ENCODE data around the gene CMTM4. TPM values are rescaled to one million over a fixed set of nuclear protein-coding genes. Genes with fewer than 3 reads are reported as not detected.

CMTM4 gene
- polyA plus RNA-seq, 4 donors, result 21.1 to 54.3 (median 43.0) TPM

DNA sequence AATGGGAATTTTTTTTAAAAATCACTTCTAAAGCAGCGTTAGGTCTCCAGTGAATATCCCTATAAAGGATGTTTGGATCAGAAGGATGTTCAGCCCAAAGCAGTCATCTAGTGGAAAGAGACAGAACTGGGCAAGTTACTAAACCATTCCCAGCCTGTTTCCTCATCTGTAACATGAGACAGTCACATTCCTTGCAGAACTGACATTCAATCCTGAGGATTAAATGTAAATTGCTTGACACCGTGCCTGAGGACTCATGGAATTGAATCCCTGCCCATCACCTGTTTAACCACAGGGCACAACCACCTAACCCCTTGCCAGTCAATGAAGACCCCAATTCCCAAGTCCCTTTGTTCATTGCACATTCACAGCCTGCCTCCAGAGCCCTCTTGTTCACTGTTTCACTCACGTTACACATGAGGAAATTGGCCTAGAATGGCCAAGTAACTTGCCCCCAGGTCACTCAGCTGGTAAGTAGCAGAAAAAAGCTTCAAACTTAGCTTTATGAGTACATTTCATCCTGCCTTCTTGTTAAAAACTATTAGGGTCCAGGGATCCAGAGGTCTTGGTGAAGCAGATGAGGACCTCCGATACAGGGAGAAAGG, 115.8 kb downstream of the CMTM4 start:
- no peak overlapping the region for H3K4me3 ChIP-seq (ENCODE audit: low read depth in 1 of 3, low read length in 3 of 3)
- 87 to 98% (median 90%) methylated on average over 4 of the region's 4 CpGs for WGBS, 3 donors

GRCh38 chr16:66578651-66579531, 117.7 kb downstream of the CMTM4 start, which contains the start of gene CMTM2:
TSS of gene CMTM2 (plus strand) at chr16:66579463. CDS start at chr16:66579608, 145 bp downstream.
- peaks cover 0 to 20% (median 2%) of the 10 kb centered on the region in 3 donors for H3K27me3 ChIP-seq (ENCODE audit: control insufficient read depth in 3 of 3, insufficient read depth in 3 of 3, low read length in 3 of 3)
- DNase-seq (peak in 1 of 2 donors; percentile 45), FAIRE-seq (no peak)
- WGBS, 3 donors, result 13 to 17% (median 14%) methylated on average over 75 to 77 of the region's 77 CpGs
- no peaks in the 10 kb centered on the region for H3K36me3 ChIP-seq (ENCODE audit: control insufficient read depth in 3 of 3, insufficient read depth in 2 of 3, low read depth in 1 of 3, low read length in 3 of 3)
- H3K4me1 ChIP-seq (ENCODE audit: control insufficient read depth in 3 of 3, insufficient read depth in 2 of 3, low read depth in 1 of 3, low read length in 2 of 3), result peaks cover 0 to 17% (median 6%) of the 10 kb centered on the region in 3 donors
- H3K27ac ChIP-seq (ENCODE audit: low read depth in 1 of 3, low read length in 2 of 3), result no peak within 1 kb of the TSS
- H3K4me3 ChIP-seq (ENCODE audit: low read depth in 1 of 3, low read length in 3 of 3), result peak within 1 kb of the TSS; percentile 4 to 49 (median 25)
- H3K9me3 ChIP-seq (ENCODE audit: control insufficient read depth in 2 of 2, insufficient read depth in 1 of 2, low read depth in 1 of 2, low read length in 1 of 2), result peaks cover 0 to 3% of the 10 kb centered on the region in 2 donors

More for the DNA sequence above, 115.8 kb downstream of the CMTM4 start:
- DNase-seq (no peak), FAIRE-seq (no peak)
- Histone ChIP-seq H3K36me3 (ENCODE audit: control insufficient read depth in 3 of 3, insufficient read depth in 2 of 3, low read depth in 1 of 3, low read length in 3 of 3) (no peaks in the 10 kb centered on the region), H3K9me3 (ENCODE audit: control insufficient read depth in 2 of 2, insufficient read depth in 1 of 2, low read depth in 1 of 2, low read length in 1 of 2) (peaks cover 0 to 3% of the 10 kb centered on the region in 2 donors), H3K4me1 (ENCODE audit: control insufficient read depth in 3 of 3, insufficient read depth in 2 of 3, low read depth in 1 of 3, low read length in 2 of 3) (peaks cover 0 to 17% (median 6%) of the 10 kb centered on the region in 3 donors), H3K27me3 (ENCODE audit: control insufficient read depth in 3 of 3, insufficient read depth in 3 of 3, low read length in 3 of 3) (peaks cover 0 to 20% (median 2%) of the 10 kb centered on the region in 3 donors), H3K27ac (ENCODE audit: low read depth in 1 of 3, low read length in 2 of 3) (no peak overlapping the region)

- Histone ChIP-seq H3K27ac (ENCODE audit: low read depth in 1 of 3, low read length in 2 of 3) (no peak overlapping the region), H3K4me1 (ENCODE audit: control insufficient read depth in 3 of 3, insufficient read depth in 2 of 3, low read depth in 1 of 3, low read length in 2 of 3) (peaks cover 0 to 14% (median 3%) of the 10 kb centered on the region in 3 donors), H3K36me3 (ENCODE audit: control insufficient read depth in 3 of 3, insufficient read depth in 2 of 3, low read depth in 1 of 3, low read length in 3 of 3) (no peaks in the 10 kb centered on the region), H3K9me3 (ENCODE audit: control insufficient read depth in 2 of 2, insufficient read depth in 1 of 2, low read depth in 1 of 2, low read length in 1 of 2) (no peaks in the 10 kb centered on the region), H3K27me3 (ENCODE audit: control insufficient read depth in 3 of 3, insufficient read depth in 3 of 3, low read length in 3 of 3) (peaks cover 0 to 20% (median 2%) of the 10 kb centered on the region in 3 donors), H3K4me3 (ENCODE audit: low read depth in 1 of 3, low read length in 3 of 3) (no peak overlapping the region)
- DNase-seq, result no peak
- 89 to 96% (median 95%) methylated on average over 5 of the region's 5 CpGs for WGBS, 3 donors
- no peak for FAIRE-seq
Measured at GRCh38 chr16:66576296-66576695, 120.2 kb downstream of the CMTM4 start.

DNA sequence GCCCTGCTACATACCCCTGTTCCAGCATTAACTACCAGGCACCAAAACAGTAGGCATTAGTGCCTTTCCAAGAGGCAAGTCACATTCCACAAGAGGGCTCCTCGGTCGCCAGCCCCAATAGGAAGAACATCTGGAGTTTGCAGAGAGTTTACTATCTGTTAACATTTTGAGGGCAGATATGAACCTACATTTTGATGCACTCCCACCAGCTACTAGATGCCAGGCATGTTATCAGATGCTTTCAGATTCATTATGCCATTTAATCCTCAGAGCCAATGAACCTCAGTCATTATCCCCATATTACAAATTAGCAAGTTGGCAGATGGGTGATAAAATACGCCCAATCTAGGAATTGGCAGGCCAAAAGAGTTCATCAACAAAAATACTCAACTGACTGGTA, 121.5 kb downstream of the CMTM4 start:
- no peak for FAIRE-seq
- no peak overlapping the region for H3K27ac ChIP-seq (ENCODE audit: low read depth in 1 of 3, low read length in 2 of 3)
- peaks cover 0 to 11% (median 6%) of the 10 kb centered on the region in 3 donors for H3K4me1 ChIP-seq (ENCODE audit: control insufficient read depth in 3 of 3, insufficient read depth in 2 of 3, low read depth in 1 of 3, low read length in 2 of 3)
- H3K36me3 ChIP-seq (ENCODE audit: control insufficient read depth in 3 of 3, insufficient read depth in 2 of 3, low read depth in 1 of 3, low read length in 3 of 3), result no peaks in the 10 kb centered on the region
- no peaks in the 10 kb centered on the region for H3K9me3 ChIP-seq (ENCODE audit: control insufficient read depth in 2 of 2, insufficient read depth in 1 of 2, low read depth in 1 of 2, low read length in 1 of 2)
- H3K4me3 ChIP-seq (ENCODE audit: low read depth in 1 of 3, low read length in 3 of 3), result no peak overlapping the region
- WGBS, 3 donors, result 91 to 97% (median 94%) methylated on average over 3 of the region's 3 CpGs
- H3K27me3 ChIP-seq (ENCODE audit: control insufficient read depth in 3 of 3, insufficient read depth in 3 of 3, low read length in 3 of 3), result peaks cover 0 to 19% (median 2%) of the 10 kb centered on the region in 3 donors
- DNase-seq, result no peak

- Histone ChIP-seq H3K9me3 (ENCODE audit: control insufficient read depth in 2 of 2, insufficient read depth in 1 of 2, low read depth in 1 of 2, low read length in 1 of 2) (no peaks in the 10 kb centered on the region), H3K27ac (ENCODE audit: low read depth in 1 of 3, low read length in 2 of 3) (no peak overlapping the region), H3K36me3 (ENCODE audit: control insufficient read depth in 3 of 3, insufficient read depth in 2 of 3, low read depth in 1 of 3, low read length in 3 of 3) (no peaks in the 10 kb centered on the region), H3K4me1 (ENCODE audit: control insufficient read depth in 3 of 3, insufficient read depth in 2 of 3, low read depth in 1 of 3, low read length in 2 of 3) (peaks cover 0 to 14% (median 7%) of the 10 kb centered on the region in 3 donors), H3K4me3 (ENCODE audit: low read depth in 1 of 3, low read length in 3 of 3) (no peak overlapping the region), H3K27me3 (ENCODE audit: control insufficient read depth in 3 of 3, insufficient read depth in 3 of 3, low read length in 3 of 3) (peaks cover 0 to 14% (median 2%) of the 10 kb centered on the region in 3 donors)
- FAIRE-seq, result no peak
- 80 to 83% (median 82%) methylated on average over 3 of the region's 3 CpGs for WGBS, 3 donors
- no peak for DNase-seq
Measured at GRCh38 chr16:66574531-66574930, 122.0 kb downstream of the CMTM4 start.

DNA sequence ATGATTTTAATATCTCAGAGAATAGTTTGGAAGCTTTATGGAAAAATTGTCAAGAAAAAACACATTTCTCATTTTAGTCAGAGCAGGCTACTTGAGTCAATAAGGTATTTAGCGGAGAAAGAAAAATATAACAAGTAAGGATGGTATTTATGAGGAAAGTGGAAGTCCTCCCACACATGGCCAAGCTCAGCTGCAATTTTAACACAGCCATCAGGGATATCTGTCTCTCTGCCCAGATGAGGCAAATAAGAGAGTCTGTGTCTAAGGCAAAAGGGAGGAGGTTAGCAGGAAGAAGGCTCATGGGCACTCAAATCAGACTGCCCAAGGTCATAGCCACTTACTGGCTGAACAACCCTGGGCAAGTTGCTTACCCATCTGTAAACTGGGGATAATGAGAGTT, 122.5 kb downstream of the CMTM4 start:
- WGBS, 3 donors, result 92 to 95% (median 94%) methylated on average over 1 of the region's 1 CpG
- no peak for DNase-seq
- H3K9me3 ChIP-seq (ENCODE audit: control insufficient read depth in 2 of 2, insufficient read depth in 1 of 2, low read depth in 1 of 2, low read length in 1 of 2), result no peaks in the 10 kb centered on the region
- peaks cover 0 to 12% (median 2%) of the 10 kb centered on the region in 3 donors for H3K27me3 ChIP-seq (ENCODE audit: control insufficient read depth in 3 of 3, insufficient read depth in 3 of 3, low read length in 3 of 3)
- peaks cover 0 to 18% (median 6%) of the 10 kb centered on the region in 3 donors for H3K4me1 ChIP-seq (ENCODE audit: control insufficient read depth in 3 of 3, insufficient read depth in 2 of 3, low read depth in 1 of 3, low read length in 2 of 3)
- FAIRE-seq, result no peak
- H3K27ac ChIP-seq (ENCODE audit: low read depth in 1 of 3, low read length in 2 of 3), result no peak overlapping the region
- no peaks in the 10 kb centered on the region for H3K36me3 ChIP-seq (ENCODE audit: control insufficient read depth in 3 of 3, insufficient read depth in 2 of 3, low read depth in 1 of 3, low read length in 3 of 3)
- H3K4me3 ChIP-seq (ENCODE audit: low read depth in 1 of 3, low read length in 3 of 3), result no peak overlapping the region

DNA sequence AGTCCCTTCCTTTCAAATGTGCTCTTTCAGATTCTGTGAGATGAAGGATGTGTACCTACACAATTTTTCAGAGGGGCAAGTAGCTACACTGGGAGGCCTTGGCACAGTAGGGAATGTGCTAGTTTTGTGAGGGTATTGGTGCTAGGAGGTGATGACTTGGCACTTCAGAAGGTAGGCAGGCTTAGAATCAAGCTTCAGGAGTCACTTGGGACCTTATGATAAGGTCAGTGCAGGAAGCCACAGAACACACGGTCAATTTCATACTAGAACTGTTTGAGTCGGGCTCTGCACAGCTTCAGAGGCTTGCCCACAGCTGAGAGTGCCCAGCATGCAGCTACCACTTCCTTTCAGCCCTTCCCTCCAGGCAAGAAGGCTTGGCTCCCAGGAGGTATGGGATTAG, 124.2 kb downstream of the CMTM4 start:
- Histone ChIP-seq H3K9me3 (ENCODE audit: control insufficient read depth in 2 of 2, insufficient read depth in 1 of 2, low read depth in 1 of 2, low read length in 1 of 2) (no peaks in the 10 kb centered on the region), H3K27me3 (ENCODE audit: control insufficient read depth in 3 of 3, insufficient read depth in 3 of 3, low read length in 3 of 3) (no peaks in the 10 kb centered on the region), H3K4me3 (ENCODE audit: low read depth in 1 of 3, low read length in 3 of 3) (no peak overlapping the region), H3K36me3 (ENCODE audit: control insufficient read depth in 3 of 3, insufficient read depth in 2 of 3, low read depth in 1 of 3, low read length in 3 of 3) (no peaks in the 10 kb centered on the region), H3K4me1 (ENCODE audit: control insufficient read depth in 3 of 3, insufficient read depth in 2 of 3, low read depth in 1 of 3, low read length in 2 of 3) (peaks cover 0 to 12% (median 5%) of the 10 kb centered on the region in 3 donors), H3K27ac (ENCODE audit: low read depth in 1 of 3, low read length in 2 of 3) (no peak overlapping the region)
- DNase-seq (no peak), FAIRE-seq (no peak)
- 59 to 76% (median 72%) methylated on average over 2 of the region's 2 CpGs for WGBS, 3 donors

DNA sequence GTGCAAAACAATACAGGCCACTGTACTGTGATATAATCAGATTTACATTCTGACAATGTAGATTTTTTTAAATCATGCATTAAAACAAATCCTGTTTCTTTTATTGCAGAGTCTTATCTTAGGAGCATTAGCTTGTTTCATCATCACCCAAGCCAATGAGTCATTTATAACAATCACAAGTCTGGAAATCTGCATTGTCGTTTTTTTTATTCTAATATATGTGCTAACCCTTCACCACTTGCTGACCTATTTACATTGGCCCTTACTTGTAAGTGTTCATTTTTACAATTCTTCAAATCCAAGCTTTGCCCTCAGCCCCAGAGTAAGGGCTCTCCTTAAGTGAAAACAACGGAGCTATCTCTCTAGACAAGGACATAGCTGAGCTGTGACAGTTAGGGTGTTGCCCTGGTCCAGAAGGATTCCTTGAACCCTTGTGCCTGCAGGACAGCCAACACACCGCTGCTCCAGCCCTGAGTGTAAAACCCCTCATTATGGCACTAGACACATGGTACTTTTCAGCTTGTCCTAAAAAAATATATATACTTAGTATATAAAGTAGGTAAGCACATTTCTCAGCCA, 126.6 kb downstream of the CMTM4 start:
- Histone ChIP-seq H3K27me3 (ENCODE audit: control insufficient read depth in 3 of 3, insufficient read depth in 3 of 3, low read length in 3 of 3) (no peaks in the 10 kb centered on the region), H3K36me3 (ENCODE audit: control insufficient read depth in 3 of 3, insufficient read depth in 2 of 3, low read depth in 1 of 3, low read length in 3 of 3) (peaks cover 0 to 15% (median 3%) of the 10 kb centered on the region in 3 donors), H3K4me3 (ENCODE audit: low read depth in 1 of 3, low read length in 3 of 3) (no peak overlapping the region), H3K27ac (ENCODE audit: low read depth in 1 of 3, low read length in 2 of 3) (peak overlapping the region in 2 of 3 donors; percentile 27 to 71), H3K9me3 (ENCODE audit: control insufficient read depth in 2 of 2, insufficient read depth in 1 of 2, low read depth in 1 of 2, low read length in 1 of 2) (no peaks in the 10 kb centered on the region), H3K4me1 (ENCODE audit: control insufficient read depth in 3 of 3, insufficient read depth in 2 of 3, low read depth in 1 of 3, low read length in 2 of 3) (peaks cover 0 to 12% (median 5%) of the 10 kb centered on the region in 3 donors)
- DNase-seq (peak; percentile 73 to 82), FAIRE-seq (no peak)
- 15 to 52% (median 34%) methylated on average over 3 of the region's 3 CpGs for WGBS, 3 donors
